ENCODE measurements around the gene ENPP6.

Gene ENPP6

DNA sequence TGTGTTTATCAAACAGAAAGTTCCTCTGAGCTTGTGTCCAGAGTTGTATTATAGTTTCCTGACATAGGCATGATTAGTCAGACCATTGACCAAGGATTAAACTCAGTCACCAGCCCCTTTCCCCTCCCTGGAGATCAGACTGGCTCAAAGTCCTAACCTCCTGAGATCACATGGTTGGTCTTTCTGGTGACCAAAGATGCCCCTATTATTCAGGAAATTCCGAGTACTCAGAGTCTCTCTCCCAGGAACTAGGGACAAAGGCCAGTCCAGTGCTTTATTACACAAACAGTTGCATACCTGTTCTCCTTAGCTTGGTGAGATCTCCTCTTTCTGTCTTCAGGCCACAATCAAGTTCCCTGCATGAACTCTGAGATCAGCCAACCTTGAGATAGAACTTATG, 14.5 kb upstream of the ENPP6 start:
- Histone ChIP-seq H3K4me2 (ENCODE audit: low read length) (no peak overlapping the region), H3K79me2 (ENCODE audit: low read length) (no peaks in the 10 kb centered on the region)

DNA sequence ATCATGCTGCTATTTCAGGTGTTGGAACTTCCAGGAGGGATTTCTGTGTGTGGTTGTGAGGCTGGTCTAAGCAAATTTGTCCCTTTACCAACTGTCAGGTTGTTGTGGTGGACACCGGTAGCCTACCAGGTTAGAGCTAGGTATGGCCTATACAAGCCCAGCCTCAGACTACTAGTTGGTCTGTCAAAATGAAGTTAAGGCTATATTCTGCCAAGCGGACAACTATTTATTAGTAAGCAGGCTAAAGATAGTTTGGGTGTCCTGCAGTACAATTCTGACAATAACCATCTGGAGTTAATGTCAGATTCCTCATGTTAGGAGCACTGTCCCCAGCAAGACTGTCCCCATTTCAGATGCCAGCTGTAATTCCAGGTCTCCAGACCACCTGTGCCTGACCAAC, 13.9 kb upstream of the ENPP6 start:
- Histone ChIP-seq H4K20me1 (ENCODE audit: insufficient read depth, low read length) (no peaks in the 10 kb centered on the region), H3K36me3 (replicated peaks; ENCODE audit: low read depth, low read length) (no peaks in the 10 kb centered on the region), H3K9ac (ENCODE audit: low read length) (no peak overlapping the region), H3K9me3 (ENCODE audit: insufficient read depth, low read length) (no peaks in the 10 kb centered on the region), H3K27me3 (ENCODE audit: low read depth, low read length) (no peaks in the 10 kb centered on the region), H3K79me2 (ENCODE audit: low read length) (no peaks in the 10 kb centered on the region), H3K4me1 (ENCODE audit: low read length) (no peaks in the 10 kb centered on the region), H3K27ac (ENCODE audit: low read length) (no peak overlapping the region), H2AFZ (ENCODE audit: low read depth, low read length) (no peak overlapping the region), H3K4me3 (ENCODE audit: low read length) (no peak overlapping the region), H3K4me2 (ENCODE audit: low read length) (no peak overlapping the region)
- TF ChIP-seq, protein P1, sequence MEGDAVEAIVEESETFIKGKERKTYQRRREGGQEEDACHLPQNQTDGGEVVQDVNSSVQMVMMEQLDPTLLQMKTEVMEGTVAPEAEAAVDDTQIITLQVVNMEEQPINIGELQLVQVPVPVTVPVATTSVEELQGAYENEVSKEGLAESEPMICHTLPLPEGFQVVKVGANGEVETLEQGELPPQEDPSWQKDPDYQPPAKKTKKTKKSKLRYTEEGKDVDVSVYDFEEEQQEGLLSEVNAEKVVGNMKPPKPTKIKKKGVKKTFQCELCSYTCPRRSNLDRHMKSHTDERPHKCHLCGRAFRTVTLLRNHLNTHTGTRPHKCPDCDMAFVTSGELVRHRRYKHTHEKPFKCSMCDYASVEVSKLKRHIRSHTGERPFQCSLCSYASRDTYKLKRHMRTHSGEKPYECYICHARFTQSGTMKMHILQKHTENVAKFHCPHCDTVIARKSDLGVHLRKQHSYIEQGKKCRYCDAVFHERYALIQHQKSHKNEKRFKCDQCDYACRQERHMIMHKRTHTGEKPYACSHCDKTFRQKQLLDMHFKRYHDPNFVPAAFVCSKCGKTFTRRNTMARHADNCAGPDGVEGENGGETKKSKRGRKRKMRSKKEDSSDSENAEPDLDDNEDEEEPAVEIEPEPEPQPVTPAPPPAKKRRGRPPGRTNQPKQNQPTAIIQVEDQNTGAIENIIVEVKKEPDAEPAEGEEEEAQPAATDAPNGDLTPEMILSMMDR (IDR thresholded peaks at IDR 0.05; ENCODE audit: low read depth, low read length) = no peak
- no peak for TF ChIP-seq EZH2phosphoT487 (IDR thresholded peaks at IDR 0.05; ENCODE audit: low read depth)

More for the DNA sequence above, 14.5 kb upstream of the ENPP6 start:
- Histone ChIP-seq H3K4me3 (ENCODE audit: low read length) (no peak overlapping the region), H3K27me3 (ENCODE audit: low read depth, low read length) (no peaks in the 10 kb centered on the region), H2AFZ (ENCODE audit: low read depth, low read length) (no peak overlapping the region), H3K9ac (ENCODE audit: low read length) (no peak overlapping the region), H3K9me3 (ENCODE audit: insufficient read depth, low read length) (no peaks in the 10 kb centered on the region), H3K4me1 (ENCODE audit: low read length) (no peaks in the 10 kb centered on the region), H3K36me3 (replicated peaks; ENCODE audit: low read depth, low read length) (no peaks in the 10 kb centered on the region), H4K20me1 (ENCODE audit: insufficient read depth, low read length) (no peaks in the 10 kb centered on the region), H3K27ac (ENCODE audit: low read length) (no peak overlapping the region)
- TF ChIP-seq EZH2phosphoT487 (IDR thresholded peaks at IDR 0.05; ENCODE audit: low read depth) = no peak
- TF ChIP-seq, protein P1 (IDR thresholded peaks at IDR 0.05; ENCODE audit: low read depth, low read length) = no peak

DNA sequence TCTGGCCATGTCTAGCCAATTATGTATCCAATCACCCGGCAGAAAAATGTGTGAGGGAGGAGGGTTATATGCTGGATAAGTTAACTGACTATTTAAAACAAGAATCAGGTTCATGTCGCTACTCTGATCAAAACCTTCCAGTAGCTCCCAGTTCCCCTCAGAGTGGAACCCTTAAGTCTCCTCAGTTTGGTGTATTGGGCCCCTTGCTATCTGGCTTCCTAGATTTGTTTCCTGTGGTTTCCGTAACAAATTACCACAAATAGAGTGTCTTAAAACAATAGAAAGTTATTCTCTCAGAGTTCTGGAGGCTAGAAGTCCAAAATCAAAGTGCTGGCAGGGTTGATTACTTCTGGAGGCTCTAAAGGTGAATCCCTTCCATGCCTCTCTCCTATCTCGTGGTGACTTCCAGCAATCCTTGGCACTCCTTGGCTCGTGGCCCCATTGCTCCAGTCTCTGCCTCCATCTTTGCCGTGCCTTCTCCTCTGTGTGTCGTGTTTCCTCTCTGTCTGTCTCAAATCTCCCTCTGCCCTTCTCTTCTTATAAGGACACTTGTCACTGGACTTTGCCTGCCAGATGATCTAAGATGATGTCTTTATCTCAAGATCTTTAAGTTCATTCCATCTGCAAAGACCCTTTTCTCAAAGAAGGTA, 10.5 kb upstream of the ENPP6 start:
- no peaks in the 10 kb centered on the region for H3K9me3 ChIP-seq (ENCODE audit: insufficient read depth, low read length)
- no peak overlapping the region for H2AFZ ChIP-seq (ENCODE audit: low read depth, low read length)
- H3K36me3 ChIP-seq (replicated peaks; ENCODE audit: low read depth, low read length) = no peaks in the 10 kb centered on the region
- H3K9ac ChIP-seq (ENCODE audit: low read length) = no peak overlapping the region
- H3K27ac ChIP-seq (ENCODE audit: low read length) = no peak overlapping the region
- H3K4me3 ChIP-seq (ENCODE audit: low read length) = no peak overlapping the region
- no peak overlapping the region for H3K4me2 ChIP-seq (ENCODE audit: low read length)
- TF ChIP-seq, protein P1 (IDR thresholded peaks at IDR 0.05; ENCODE audit: low read depth, low read length) = no peak
- TF ChIP-seq EZH2phosphoT487 (IDR thresholded peaks at IDR 0.05; ENCODE audit: low read depth) = no peak
- no peaks in the 10 kb centered on the region for H4K20me1 ChIP-seq (ENCODE audit: insufficient read depth, low read length)
- H3K79me2 ChIP-seq (ENCODE audit: low read length) = no peaks in the 10 kb centered on the region
- H3K4me1 ChIP-seq (ENCODE audit: low read length) = no peaks in the 10 kb centered on the region
- H3K27me3 ChIP-seq (ENCODE audit: low read depth, low read length) = no peaks in the 10 kb centered on the region

DNA sequence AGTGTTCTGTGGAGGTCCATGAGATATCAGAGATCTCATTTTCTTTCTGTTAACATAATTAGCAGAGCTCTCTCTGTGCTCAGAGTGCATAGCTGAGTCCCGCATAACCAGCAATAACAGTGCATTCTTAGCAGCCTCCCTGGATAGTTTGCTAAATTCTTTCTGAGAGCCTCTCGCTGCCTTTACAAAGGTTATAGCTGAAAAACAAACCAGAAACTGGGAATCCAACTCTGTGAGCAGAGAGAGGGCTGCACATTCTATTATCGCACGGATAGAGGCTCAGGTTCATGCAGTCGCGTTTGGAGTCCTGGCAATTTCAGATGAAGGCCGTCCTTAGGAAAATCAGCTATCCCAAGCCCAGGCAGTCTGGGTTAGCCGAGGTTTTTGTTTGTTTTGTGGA, 1.2 kb downstream of the ENPP6 start:
- no peak overlapping the region for H2AFZ ChIP-seq (ENCODE audit: low read depth, low read length)
- H3K36me3 ChIP-seq (replicated peaks; ENCODE audit: low read depth, low read length) = no peaks in the 10 kb centered on the region
- no peak overlapping the region for H3K9ac ChIP-seq (ENCODE audit: low read length)
- no peaks in the 10 kb centered on the region for H3K79me2 ChIP-seq (ENCODE audit: low read length)
- no peaks in the 10 kb centered on the region for H3K4me1 ChIP-seq (ENCODE audit: low read length)
- TF ChIP-seq, protein P1 (IDR thresholded peaks at IDR 0.05; ENCODE audit: low read depth, low read length) = no peak
- no peak for TF ChIP-seq EZH2phosphoT487 (IDR thresholded peaks at IDR 0.05; ENCODE audit: low read depth)
- H4K20me1 ChIP-seq (ENCODE audit: insufficient read depth, low read length) = no peaks in the 10 kb centered on the region
- no peak overlapping the region for H3K4me3 ChIP-seq (ENCODE audit: low read length)
- H3K27me3 ChIP-seq (ENCODE audit: low read depth, low read length) = no peaks in the 10 kb centered on the region
- H3K9me3 ChIP-seq (ENCODE audit: insufficient read depth, low read length) = no peaks in the 10 kb centered on the region
- H3K4me2 ChIP-seq (ENCODE audit: low read length) = no peak overlapping the region
- H3K27ac ChIP-seq (ENCODE audit: low read length) = no peak overlapping the region
